Stimulated activated CD4-positive, alpha-beta T cell treated with anti-CD3 and anti-CD28 coated beads, Interleukin-15, amount 100 ng/mL, for 48 hours (primary cell): Measurements from ENCODE around the gene LRRC8C.
"Not testable (repeated sequence)": the region's sequence is repeated elsewhere in the genome, so short reads cannot be mapped to it uniquely, and the experiment has no call there.

Experiments used
- DNase-seq, 2 donors: peaks; one replicate each; pipeline ENCODE4 v3.0.0-alpha.2; 2020; ENCODE audit warnings: low read depth in 2 of 2

Gene LRRC8C

DNA sequence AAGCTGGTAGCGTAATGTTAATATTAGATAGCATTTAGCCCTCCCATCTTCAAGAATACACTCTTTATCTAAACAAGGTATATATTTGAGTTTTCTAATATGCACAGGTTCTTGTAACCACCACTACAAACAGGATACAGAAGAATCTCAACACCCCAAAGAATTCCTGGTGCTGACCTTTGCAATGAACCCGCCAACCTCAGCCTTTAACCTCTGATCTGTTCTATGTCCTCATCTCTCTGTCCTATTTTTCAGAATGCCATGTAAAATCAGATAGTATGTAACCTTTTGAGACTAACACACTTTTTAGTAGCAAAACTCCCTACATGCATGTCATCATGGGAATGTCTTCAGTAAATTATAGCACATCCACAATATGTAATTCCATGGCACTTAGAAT lies 71.1 kb downstream of the LRRC8C start:
- DNase-seq: no peak

DNA sequence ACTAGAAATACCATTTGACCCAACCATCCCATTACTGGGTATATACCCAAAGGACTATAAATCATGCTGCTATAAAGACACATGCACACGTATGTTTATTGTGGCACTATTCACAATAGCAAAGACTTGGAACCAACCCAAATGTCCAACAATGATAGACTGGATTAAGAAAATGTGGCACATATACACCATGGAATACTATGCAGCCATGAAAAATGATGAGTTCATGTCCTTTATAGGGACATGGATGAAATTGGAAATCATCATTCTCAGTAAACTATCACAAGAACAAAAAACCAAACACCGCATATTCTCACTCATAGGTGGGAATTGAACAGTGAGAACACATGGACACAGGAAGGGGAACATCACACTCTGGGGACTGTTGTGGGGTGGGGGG lies 72.0 kb downstream of the LRRC8C start:
- DNase-seq: not testable (repeated sequence)

DNA sequence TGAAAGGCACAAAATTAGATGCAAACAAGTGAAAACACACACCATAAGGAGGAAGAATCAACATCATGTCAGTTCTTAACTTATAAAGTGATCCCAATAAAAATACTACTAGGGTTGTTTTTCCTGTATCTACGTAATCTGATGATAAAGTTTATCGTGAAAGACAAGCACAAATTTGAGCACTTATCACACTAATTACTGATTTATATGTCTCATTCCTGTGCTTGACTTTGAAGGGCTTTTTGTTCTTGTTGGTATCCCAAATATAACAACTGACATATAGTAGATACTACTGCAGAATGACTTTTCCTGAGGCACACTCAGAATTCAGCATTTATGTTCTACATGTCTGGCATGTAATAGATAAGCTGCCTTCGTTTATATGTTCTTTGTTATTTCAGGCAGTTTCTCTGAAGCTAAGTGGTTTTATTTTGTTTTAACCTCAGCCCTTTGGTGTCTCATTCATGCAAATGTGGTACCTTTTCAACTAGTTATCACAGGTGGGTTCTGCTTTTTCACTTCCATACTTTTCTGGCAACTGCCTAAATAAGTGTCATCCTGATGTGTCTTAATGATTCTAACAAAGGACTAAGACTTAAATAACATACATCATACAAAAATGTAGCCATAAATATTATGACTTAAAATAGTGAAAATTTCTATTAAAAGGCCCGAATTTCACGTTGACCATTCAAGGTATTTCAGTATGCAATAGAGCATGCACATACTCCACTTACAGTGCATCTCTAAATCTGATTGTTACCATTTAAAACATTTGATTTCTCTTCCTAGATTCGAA lies 73.2 kb downstream of the LRRC8C start:
- DNase-seq: no peak

DNA sequence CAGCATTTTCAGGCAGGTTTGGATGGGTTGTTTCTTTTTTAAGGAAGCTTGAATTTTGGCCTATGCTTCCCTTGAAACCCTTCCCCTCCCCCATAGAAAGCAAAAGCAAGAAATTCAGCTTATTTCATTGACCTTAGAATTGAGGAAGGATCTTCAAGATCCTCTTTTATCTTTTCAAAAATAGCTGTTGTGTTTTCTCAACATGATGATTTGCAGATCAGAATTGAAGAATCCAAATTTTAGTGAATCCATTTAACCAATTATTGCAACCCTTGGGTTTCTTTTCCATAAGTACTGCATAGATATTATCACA lies 73.7 kb downstream of the LRRC8C start:
- DNase-seq: no peak

DNA sequence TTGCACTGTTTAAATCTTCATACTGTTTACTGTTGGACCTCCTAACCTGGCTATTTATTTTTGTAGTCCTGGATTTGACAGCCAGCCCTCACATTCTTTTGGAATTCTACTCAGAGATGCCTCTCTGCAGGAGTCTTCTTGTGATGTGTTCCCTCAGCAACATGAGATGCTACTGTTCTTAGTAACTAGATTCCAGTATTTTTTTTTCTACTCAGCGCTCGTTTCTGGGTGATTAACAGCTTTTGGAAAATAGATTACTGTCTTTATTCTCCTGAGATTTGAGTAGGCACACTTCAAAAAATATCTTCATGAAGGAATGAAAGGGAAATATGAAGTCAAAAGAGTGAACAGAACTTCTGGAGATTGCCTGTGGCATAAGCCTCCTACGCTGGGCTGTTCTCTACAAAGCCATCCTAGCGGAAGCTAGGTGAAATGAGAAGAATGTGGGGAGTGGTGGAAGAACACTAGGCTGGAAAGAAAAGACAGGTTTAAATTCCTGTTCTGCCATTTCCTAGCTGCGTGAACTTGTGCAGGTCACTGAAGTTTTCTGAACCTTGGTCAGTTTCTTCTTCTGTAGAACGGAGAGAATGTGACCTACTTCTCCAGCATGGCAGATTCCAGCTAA lies 75.9 kb downstream of the LRRC8C start:
- no peak for DNase-seq

DNA sequence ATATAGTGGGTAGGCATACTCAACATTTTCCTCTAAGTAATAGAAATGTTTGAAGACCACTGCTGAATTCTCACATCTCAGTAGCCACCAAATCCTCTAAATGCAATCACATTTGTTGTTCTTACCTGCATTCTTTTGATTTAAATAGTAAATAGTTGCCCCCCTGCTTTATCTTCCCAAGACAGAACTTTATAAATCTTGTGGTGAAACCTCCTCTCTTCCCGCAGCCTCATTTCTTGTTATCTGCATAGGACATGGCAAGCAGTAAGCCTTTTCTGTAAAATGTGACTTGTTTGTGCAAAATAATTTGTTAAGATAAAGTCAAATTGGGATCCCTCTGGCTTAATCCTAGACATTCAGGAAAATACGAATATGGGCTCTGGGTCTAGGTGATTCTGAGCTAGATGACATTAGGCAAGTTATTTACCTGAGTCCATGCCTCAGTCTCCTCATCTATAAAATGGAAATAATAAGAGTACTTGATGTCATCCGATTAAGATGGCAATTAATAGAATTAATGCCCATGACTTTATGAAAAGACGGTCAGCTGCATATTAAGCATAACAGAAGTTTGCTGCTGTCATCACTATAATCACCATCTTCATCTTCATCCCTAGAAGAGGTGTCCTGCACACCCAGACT lies 77.7 kb downstream of the LRRC8C start:
- DNase-seq: no peak

DNA sequence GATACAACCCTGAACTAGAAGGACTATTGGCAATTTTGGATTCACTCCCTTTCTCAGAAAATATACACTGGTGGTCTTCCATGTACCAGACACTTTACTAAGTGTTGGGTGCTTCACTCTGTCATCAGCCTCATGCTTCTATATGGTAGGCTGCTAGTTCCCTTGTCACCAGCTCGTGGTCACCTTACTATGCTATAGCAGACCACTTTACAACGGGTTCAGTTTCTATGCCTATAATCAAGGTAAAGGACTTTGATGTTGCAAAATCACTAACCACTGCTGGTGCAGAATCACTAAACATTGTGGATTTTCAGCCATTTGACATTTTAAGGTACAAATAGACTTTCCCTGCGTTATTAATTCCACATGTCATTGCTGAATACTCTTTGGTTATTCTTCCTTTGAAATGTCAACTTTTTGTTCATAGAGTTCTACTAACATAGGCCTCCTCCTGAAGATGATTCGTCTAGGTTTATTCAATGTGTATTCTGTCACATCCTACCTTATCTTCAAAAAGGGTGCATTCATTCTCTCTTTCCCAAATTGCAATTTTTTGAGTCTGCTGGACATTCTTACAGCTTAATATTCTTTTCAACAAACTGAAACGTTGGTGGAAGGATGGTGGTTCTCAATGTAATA lies 78.3 kb downstream of the LRRC8C start:
- DNase-seq: no peak

DNA sequence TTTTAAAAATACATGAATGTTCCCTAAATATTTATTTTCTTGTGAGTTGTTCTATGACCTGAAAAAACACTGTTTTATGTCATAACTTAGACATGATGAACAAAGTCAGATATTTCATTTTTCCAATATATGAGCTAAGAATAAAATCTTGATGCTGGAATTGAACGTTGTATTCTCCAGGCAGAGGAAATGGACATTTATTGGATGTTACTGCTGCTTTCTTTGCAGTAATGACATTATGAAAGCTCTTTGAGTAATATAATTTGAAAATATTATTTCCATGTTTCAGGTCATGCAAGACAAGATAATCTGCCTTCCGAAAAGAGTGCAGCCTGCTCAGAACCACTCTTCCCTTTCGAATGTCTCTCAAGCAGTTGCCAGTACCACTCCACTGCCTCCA lies 79.5 kb downstream of the LRRC8C start:
- no peak for DNase-seq

DNA sequence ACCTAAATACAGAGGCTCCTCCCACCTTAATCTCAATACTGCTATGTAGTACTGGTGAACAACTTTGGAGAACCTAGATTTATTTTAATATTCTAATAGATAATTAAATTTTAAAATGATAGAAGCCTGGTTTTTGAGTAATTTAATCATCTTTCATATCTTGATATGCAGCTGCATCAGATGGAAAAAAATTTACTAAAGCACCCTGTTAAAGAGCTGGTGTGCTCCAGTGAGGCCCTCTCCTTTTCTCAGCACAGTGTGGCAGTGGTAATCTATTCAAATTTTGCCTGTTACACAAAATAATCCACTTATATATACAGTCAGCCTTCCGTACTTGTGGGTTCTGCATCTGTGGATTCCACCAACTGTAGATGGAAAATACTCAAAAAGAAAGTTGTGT lies 82.8 kb downstream of the LRRC8C start:
- DNase-seq: no peak

DNA sequence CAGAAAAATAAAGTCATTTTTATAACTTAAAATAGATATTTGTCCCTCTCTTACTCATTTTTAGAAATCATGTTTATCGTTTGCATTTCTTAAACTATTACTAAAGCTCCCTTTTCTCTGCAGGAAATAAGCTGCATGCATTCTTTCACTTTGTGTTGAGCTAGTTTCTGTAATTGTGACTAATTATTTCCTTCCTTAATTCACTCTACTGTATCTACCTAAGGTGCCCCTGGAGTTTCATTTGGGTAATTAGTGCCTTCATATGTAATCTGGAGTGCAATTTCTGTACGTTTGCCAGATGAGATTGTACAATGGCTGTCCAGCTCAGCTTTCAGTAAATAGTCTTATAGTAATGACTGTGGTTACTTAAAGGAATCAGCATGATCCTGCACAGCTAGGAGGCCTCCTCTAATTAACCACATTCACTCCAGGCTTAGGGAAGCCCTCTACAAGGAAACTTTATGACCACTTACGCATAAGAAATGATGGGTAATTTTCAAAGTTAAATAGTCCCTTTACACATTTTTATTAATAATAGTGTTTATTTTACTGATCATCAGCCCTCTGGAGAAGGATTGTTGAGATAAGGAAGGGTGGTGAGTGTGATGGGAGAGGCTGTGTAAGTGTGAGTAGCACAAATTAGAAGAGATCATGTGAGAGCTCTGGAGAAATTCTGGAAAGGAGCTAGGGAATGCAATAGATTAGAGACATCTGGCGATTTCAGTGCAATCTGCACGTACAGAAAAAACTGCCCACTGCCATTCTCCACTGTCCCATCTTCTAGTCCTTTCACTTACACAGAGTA lies 86.8 kb downstream of the LRRC8C start:
- no peak for DNase-seq

DNA sequence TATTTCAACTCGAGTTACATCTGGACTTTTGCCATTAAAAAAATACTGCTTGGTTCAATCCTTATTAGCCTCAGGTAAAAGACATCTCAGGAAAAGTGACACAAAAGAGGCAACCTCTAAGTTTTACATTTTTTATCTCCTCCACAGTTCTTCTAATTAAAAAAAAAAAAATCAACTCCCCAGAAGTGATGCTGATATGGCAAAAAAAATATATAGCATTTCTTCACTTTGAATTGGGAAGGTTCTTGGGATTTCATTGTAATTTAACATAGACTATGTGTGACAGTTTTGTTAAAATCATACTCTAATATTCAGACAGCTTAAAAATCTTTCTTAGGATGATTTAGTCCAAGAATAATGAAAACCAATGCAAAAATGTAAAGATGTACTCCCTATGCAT lies 87.9 kb downstream of the LRRC8C start:
- DNase-seq: no peak

DNA sequence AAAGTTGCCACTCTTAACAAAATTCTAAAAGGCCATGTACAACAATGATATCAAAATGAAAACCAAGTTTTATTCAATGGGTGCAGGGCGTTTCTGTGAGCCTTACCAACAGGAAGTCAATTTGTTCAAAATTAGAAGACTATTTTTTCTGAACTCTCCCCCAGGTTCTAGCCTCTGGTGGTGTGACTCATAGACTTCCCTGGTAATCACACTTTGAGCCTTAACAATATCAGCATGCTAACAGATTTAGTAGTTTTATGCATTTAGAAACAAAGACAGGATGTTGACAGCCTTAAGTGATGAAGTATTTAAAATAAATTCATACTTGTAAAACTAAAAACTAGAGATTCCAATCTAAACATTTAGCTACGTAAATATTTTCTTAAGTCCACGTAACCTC lies 88.4 kb downstream of the LRRC8C start:
- peak in 1 of 2 donors; percentile 13 for DNase-seq

DNA sequence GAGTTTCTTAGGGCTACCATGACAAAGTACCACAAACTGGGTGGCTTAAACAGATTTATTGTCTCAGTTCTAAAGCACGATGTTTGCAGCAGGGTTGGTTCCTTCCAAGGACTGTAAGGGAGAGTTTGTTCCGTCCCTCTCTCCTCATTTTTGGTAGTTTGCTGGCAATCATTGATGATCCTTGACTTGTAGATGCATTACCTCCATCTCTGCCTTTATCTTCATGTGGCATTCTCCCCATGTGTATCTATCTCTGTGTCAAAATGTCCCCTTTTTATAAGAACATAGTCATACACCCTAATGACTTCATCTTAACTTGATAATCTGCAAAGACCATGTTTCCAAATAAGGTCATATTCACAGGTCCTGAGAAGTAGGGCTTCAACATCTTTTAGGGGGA lies 90.2 kb downstream of the LRRC8C start:
- no peak for DNase-seq

DNA sequence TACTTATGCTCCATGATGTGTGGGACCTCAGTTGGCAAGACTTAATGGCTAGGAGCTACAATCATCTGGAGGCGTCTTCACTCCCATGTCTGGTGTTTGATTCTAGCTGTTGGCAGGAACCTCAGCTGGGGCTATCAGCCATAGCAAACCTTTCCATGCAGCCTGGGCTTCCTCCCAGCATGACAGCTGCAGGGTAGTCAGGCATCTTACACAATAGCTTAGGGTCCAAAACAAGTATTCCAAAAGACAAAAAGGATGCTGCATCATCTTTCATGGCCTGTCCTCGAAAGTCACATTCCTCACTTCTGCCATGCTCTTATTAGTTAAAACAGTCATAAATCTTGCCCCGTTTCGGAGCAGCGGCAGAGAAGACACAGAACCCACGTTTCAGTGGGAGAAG lies 90.9 kb downstream of the LRRC8C start:
- no peak for DNase-seq

DNA sequence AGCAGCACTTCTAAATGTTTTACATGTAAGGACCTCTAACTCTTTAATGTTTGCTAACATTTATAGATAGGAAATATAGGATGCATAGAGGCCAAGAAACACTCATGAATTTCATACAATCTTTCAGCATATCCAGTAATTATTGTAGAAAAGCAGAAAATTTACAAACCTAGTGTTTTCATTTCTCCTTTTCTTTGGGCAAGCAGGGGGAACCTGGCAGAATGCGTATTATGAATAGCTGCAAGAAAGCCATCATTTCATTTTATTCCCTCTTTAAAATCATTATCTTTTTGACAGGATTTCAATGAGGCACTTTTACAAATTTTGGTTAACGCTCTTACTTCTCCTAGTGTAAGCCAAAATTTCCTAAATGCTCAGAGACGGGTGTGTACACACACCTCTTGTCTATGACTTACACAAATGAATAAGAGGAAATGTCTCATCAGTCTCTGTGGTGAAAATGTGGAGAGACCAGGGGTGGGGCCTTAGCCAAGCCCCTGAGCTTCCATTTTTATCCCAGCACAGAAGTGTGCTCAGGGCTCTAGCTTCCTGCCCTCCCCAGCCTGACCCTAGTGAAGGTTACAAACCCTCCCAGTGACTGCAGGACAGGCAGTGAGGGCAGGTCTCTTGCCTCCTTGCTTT lies 91.6 kb downstream of the LRRC8C start:
- DNase-seq: peak; percentile 58 to 62

DNA sequence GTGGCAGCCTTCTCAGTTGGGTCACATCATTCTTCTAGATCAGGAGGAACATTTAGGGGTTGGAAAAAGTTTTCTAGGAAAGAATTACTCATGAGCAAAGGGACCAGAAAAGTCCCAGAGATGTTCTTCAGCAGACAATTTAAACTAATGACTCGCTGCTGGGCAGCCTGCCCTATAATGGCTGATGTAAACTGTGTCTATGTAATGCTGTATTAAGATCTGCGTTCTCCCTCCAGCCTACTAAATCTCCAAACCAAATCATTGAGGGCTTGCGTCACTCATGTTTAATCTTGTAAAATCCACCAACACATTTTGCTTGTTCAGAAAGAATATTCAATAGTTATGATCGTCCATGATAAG lies 92.1 kb downstream of the LRRC8C start:
- no peak for DNase-seq

DNA sequence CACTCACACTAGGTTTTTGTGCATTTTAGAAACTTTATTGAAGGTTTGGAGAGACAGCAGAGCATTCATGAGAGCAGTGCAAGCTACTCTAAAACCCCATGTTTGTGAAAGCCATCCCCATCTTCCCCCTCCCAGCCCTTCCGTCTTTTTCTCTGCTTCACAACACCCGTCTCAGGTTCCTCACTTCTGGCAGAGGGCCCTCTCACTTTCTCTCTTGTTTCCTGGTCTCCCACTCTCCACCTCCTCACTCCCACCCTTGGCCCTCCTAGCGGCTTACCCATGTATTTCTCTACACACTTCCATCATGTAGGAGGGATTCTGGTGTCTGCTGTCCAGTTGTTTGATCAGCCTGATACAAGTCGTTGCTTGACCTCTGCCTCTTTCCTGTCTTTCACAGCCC lies 92.7 kb downstream of the LRRC8C start:
- no peak for DNase-seq

DNA sequence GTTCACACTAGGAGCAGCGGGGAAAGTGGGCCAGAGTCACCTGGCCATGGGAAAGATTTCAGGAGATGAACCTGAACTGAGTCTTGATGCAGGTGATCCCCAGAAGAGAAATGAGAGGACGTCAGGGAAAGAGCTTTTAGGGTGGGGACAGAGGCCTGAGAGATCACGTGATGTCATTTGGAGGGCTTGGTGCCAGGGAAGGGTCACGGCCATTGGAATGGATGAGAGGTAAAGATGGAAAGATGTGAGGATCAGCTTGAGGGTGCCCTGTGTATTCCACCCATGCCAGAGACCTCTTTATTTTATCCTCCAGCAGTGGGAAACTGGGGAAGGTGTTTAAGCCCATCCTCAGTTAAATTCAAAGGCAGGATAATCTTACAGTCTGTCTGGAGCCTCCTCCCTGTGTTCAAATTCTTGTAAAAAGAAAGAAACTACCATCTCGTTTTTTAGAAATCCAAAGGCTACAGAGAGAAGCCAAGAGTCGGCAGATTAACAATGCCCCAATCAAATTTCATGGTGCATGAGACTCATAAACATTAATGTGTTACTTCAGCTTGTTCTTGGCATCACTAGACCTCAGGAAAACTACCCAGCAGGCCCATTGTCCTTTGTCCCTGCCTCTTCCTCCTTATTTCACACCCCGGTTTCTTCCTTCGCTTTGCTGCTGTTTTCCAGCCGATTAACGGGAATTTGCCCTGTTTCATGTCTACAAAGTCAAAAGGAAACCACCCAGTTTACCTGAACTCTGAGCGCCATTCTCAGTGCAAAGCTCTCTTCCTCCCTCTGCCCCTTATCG lies 94.8 kb downstream of the LRRC8C start:
- no peak for DNase-seq

DNA sequence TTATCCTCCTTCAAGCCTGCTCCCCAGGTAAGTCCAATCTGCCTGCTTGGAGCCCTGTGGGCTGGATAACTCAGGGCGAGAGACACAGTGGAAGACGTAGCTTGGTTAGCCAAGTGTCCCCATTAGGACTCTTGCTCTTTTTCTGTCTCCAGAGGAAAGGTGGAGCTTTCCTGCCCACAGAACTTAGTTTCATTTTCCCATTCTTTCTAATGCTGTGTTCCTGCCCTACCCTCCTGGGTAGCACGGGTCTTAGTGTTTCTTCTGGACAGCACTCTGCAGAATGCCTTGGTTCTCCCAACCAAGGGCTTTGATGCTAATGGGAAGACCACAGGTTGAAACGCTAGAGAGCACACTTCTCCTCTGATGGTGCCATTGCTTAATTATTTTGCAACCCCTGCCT lies 95.5 kb downstream of the LRRC8C start:
- DNase-seq: no peak

DNA sequence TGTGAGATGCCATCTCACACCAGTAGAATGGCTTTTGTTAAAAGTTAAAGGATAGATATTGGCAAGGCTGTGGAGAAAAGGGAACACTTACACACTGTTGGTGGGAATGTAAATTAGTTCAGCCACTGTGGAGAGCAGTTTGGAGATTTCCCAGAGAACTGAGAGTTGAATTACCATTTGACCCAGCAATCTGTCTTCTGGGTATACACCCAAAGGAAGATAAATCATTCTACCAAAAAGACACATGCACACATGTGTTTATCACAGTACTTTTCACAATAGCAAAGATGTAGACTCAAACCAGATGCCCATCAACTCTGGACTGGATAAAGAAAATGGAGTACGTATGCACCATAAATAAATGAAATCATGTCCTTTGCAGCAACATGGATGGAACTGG lies 99.3 kb downstream of the LRRC8C start:
- DNase-seq: no peak
